Measurements from ENCODE around the gene TPD52L1.

DNA sequence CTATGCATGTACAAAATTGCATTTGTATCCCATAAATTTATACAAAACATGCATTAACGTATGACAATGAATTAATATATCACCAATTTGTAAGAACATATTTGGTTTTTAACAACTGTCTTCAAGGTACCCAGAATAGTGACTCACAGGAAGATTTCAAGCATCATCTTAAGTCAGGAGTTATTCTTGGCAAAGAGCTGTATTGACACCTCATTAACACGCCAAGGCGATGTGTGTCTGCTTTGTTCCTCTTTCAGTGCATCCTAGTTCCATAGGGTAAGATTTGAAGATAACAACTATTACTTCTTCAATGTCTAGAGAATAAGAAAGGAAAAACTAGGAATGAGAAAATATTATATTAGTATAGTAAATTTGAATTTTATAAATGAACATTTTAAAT is 35.8 kb upstream of the TPD52L1 start:
- TF ChIP-seq, protein P1, sequence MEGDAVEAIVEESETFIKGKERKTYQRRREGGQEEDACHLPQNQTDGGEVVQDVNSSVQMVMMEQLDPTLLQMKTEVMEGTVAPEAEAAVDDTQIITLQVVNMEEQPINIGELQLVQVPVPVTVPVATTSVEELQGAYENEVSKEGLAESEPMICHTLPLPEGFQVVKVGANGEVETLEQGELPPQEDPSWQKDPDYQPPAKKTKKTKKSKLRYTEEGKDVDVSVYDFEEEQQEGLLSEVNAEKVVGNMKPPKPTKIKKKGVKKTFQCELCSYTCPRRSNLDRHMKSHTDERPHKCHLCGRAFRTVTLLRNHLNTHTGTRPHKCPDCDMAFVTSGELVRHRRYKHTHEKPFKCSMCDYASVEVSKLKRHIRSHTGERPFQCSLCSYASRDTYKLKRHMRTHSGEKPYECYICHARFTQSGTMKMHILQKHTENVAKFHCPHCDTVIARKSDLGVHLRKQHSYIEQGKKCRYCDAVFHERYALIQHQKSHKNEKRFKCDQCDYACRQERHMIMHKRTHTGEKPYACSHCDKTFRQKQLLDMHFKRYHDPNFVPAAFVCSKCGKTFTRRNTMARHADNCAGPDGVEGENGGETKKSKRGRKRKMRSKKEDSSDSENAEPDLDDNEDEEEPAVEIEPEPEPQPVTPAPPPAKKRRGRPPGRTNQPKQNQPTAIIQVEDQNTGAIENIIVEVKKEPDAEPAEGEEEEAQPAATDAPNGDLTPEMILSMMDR (IDR thresholded peaks at IDR 0.05 in 8 of 11, conservative IDR thresholded peaks at IDR 0.05 in 3 of 11), result no peak
- TF ChIP-seq POLR2A (IDR thresholded peaks at IDR 0.05) (no peak), POLR2AphosphoS5 (IDR thresholded peaks at IDR 0.05) (no peak)
